Nephron progenitor cell (in vitro differentiated cells): ENCODE results near the gene TRIAP1.
A peak's percentile ranks its signal among the peaks of the same experiment; 100 is the strongest.
"Not testable (repeated sequence)": the region's sequence is repeated elsewhere in the genome, so short reads cannot be mapped to it uniquely, and the experiment has no call there.

Experiments
- DNase-seq: peaks from one replicate; pipeline ENCODE4 v3.0.0; 2021
- H3K27ac Mint-ChIP-seq: 2 replicates; pipeline ENCODE4 v1.8.0; 2021; ENCODE audit warnings: mild to moderate bottlenecking, moderate library complexity, mixed read lengths
- H3K27me3 Mint-ChIP-seq: 2 replicates; pipeline ENCODE4 v1.8.0; 2021; ENCODE audit warnings: mild to moderate bottlenecking, low read depth, mixed read lengths; ENCODE audit not compliant: poor library complexity
- H3K36me3 Mint-ChIP-seq: 2 replicates; pipeline ENCODE4 v1.8.0; 2021; ENCODE audit warnings: low read depth, mixed read lengths
- H3K4me1 Mint-ChIP-seq: 2 replicates; pipeline ENCODE4 v1.8.0; 2021; ENCODE audit warnings: mixed read lengths
- H3K4me3 Mint-ChIP-seq: 2 replicates; pipeline ENCODE4 v1.8.0; 2021; ENCODE audit warnings: mild to moderate bottlenecking, moderate library complexity, mixed read lengths
- H3K9me3 Mint-ChIP-seq: 2 replicates; pipeline ENCODE4 v1.8.0; 2021; ENCODE audit warnings: mild to moderate bottlenecking, moderate library complexity, mixed read lengths
- TF ChIP-seq, protein P1 (sequence below): fragments of 200-600 bp; sonication (generic); IDR thresholded peaks from 2 replicates; pipeline ENCODE4 v1.5.0; 2021; ENCODE audit warnings: antibody characterized with exemption

Gene TRIAP1

DNA sequence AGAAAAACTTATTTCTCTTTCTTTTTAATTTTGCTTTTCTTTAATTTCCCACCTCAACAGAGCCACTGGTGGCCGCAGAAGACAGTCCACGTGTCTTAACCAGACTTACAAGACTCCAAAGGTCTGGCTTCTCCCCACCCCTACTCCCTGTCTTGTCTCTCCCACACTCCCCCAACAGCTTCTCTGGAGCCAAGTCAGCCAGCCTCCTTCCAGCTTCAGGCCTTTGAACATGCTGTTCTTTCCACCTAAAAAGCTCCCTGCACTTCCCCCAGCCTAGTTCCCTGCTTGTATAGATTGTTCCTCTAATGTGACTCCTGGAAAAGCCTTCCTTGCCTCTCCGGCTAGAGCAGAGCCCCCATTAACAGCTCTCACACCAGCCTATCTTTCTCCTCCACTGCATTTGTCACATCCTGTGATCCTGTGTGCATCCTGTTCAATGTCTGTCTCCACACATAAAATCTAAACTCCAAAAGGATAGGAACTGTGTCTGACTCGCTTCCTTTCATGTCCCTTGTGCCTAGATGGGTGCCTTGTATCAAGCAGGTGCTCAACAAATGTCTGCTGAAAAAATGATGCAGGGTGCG is 42.0 kb upstream of the TRIAP1 start:
- peaks cover 11% of the 10 kb centered on the region for H3K36me3 Mint-ChIP-seq
- no peaks in the 10 kb centered on the region for H3K9me3 Mint-ChIP-seq
- H3K27ac Mint-ChIP-seq = peak overlapping the region; percentile 76
- DNase-seq = no peak
- H3K27me3 Mint-ChIP-seq = peaks cover 3% of the 10 kb centered on the region
- H3K4me3 Mint-ChIP-seq = no peak overlapping the region
- peaks cover 16% of the 10 kb centered on the region for H3K4me1 Mint-ChIP-seq
- TF ChIP-seq, protein P1, sequence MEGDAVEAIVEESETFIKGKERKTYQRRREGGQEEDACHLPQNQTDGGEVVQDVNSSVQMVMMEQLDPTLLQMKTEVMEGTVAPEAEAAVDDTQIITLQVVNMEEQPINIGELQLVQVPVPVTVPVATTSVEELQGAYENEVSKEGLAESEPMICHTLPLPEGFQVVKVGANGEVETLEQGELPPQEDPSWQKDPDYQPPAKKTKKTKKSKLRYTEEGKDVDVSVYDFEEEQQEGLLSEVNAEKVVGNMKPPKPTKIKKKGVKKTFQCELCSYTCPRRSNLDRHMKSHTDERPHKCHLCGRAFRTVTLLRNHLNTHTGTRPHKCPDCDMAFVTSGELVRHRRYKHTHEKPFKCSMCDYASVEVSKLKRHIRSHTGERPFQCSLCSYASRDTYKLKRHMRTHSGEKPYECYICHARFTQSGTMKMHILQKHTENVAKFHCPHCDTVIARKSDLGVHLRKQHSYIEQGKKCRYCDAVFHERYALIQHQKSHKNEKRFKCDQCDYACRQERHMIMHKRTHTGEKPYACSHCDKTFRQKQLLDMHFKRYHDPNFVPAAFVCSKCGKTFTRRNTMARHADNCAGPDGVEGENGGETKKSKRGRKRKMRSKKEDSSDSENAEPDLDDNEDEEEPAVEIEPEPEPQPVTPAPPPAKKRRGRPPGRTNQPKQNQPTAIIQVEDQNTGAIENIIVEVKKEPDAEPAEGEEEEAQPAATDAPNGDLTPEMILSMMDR = no peak

DNA sequence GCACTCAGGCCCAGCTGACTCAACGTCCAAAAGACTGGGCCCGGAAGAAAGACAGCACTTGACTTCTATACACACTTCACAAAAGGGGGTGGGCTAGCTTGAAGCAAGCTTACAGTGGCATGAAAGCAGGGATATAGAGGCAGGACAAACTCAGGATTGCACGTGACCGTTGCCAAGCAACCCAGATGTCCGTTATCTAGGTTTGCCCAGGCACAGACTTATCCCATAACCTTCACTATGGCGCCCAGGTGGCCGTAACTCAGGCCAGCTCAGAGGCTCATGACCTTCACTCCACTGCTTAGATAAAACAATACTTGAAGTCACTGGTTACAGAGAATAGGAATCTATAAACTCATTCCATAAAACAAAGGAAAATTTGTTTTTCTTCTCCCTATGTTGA is 41.4 kb upstream of the TRIAP1 start:
- Mint-ChIP-seq H3K36me3 (peaks cover 14% of the 10 kb centered on the region), H3K4me1 (peaks cover 16% of the 10 kb centered on the region)
- H3K9me3 Mint-ChIP-seq, H3K27me3 Mint-ChIP-seq, DNase-seq, H3K4me3 Mint-ChIP-seq, H3K27ac Mint-ChIP-seq: not testable (repeated sequence)

DNA sequence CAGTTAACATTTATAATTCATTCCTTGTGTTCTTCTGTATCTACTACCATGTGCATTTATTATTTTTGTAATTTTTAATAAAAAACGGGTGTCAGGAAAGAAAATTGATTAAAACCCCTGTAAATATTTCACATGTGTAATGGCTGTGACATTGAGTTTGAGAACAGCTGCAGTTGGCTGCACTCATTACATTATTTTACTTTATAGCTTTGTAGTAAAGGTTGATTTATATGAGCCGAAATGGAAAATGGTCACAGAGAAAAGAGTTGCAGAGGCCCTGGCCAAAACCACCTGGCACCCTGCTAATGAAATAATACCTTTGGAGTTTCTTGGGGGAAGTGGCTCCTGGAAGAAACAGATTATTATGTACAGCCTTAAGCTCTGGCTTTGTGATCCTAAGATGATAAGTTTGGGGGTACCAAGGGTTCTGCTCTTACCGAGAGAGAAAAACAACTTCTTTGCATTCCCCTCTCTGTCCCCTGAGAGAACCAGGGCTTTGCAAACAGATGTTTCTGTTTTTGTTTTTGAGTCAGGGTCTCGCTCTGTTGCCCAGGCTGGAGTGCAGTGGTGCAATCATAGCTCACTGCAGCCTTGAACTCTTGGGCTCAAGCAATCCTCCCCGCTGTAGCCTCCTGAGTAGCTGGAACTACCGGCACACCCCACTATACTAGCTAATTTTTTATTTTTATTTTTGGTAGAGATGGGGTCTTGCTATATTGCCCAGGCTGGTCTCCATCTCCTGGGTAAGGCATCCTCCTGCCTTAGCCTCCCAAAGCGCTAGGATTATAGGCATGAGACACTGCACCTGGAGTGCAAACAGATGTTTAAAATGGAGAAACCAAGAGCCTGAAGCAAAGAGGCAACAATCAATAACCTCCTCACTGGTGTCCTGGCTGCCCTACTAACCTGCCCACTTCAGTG is 40.0 kb upstream of the TRIAP1 start:
- H3K36me3 Mint-ChIP-seq = peaks cover 23% of the 10 kb centered on the region
- no peak overlapping the region for H3K4me3 Mint-ChIP-seq
- TF ChIP-seq, protein P1 = no peak
- H3K9me3 Mint-ChIP-seq = no peaks in the 10 kb centered on the region
- peaks cover 16% of the 10 kb centered on the region for H3K4me1 Mint-ChIP-seq
- H3K27ac Mint-ChIP-seq = no peak overlapping the region
- DNase-seq = no peak
- peaks cover 3% of the 10 kb centered on the region for H3K27me3 Mint-ChIP-seq

DNA sequence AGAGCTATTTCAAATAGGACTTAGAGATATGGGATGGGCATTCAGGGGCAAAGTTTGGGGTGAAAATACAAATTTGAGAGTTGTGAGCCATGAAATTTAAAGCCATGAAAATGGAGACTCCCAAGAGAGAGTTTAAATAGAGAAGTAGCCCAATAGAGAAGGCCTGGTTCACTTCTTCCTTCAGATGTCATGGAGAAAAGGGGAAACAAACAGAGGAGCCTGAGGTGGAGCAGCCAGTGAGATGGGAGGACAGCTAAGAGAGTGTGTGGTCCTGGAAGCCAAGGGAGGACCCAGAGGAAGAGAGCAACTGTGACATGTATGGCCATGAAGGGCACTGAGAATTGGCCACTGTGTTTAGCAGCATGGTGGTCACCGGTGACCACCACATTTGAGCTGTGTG is 37.4 kb upstream of the TRIAP1 start:
- peaks cover 11% of the 10 kb centered on the region for H3K4me1 Mint-ChIP-seq
- DNase-seq = no peak
- TF ChIP-seq, protein P1 = no peak

DNA sequence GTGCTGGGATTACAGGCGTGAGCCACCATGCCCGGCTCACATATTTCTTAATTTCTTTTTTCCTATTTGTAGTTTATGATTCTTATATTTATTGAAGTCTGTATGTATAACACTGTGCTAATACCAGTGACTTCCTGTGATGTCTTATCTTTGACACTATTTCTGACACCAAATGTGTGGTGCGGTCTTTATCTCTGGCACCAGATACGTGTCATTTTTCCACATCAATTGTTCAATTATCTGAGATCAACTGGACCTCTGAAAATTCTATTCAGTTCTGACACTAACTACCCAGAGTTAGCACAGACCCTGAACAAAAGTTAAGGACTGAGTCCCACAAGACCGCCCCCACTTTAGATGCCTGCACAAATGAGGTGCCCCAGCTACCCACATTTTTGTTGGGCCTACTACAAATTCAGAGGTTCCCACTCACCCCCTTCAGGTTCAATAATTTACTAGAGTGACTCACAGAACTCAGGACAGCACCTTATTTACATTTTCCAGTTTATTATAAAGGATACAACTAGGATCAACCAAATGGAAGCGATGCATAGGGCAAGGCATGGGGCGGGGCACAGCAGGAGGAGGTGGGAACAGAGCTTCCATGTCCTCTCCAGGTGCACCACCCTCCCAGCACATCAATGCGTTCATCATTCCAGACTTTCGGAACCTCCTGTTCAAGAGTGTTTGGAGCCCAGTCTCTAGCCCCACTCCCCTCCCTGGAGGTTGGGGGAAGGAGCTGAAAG is 35.0 kb upstream of the TRIAP1 start:
- no peak overlapping the region for H3K27ac Mint-ChIP-seq
- no peak overlapping the region for H3K4me3 Mint-ChIP-seq
- no peaks in the 10 kb centered on the region for H3K27me3 Mint-ChIP-seq
- H3K9me3 Mint-ChIP-seq = no peaks in the 10 kb centered on the region
- TF ChIP-seq, protein P1 = no peak
- H3K36me3 Mint-ChIP-seq = peaks cover 17% of the 10 kb centered on the region
- peaks cover 4% of the 10 kb centered on the region for H3K4me1 Mint-ChIP-seq
- no peak for DNase-seq

More for the DNA sequence above, 37.4 kb upstream of the TRIAP1 start:
- H3K4me3 Mint-ChIP-seq = no peak overlapping the region
- peaks cover 17% of the 10 kb centered on the region for H3K36me3 Mint-ChIP-seq
- H3K27me3 Mint-ChIP-seq = no peaks in the 10 kb centered on the region
- no peaks in the 10 kb centered on the region for H3K9me3 Mint-ChIP-seq
- H3K27ac Mint-ChIP-seq = no peak overlapping the region

DNA sequence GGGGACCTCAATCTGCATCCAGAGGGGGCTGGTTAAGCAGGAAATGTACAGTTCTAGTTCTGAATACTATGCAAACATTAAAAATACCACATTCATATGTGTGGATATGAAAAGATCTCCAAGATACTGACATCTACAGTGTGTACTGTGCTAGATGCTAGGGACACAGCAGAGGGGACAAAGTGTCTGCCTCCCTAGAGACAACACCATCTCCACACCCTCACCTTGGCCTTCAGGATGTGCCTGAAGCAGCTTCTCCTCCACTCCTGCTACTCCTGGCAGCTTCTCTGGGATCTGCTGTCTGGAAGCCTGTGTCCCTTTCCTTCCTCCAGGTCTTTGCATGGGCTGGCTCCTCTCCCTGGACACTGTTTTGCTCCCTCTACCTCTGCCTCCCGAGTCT is 34.0 kb upstream of the TRIAP1 start:
- DNase-seq = no peak
- H3K27me3 Mint-ChIP-seq = no peaks in the 10 kb centered on the region

More for the DNA sequence above, 34.0 kb upstream of the TRIAP1 start:
- peaks cover 17% of the 10 kb centered on the region for H3K36me3 Mint-ChIP-seq
- no peaks in the 10 kb centered on the region for H3K9me3 Mint-ChIP-seq
- no peak overlapping the region for H3K27ac Mint-ChIP-seq
- TF ChIP-seq, protein P1 = no peak
- H3K4me3 Mint-ChIP-seq = no peak overlapping the region
- H3K4me1 Mint-ChIP-seq = peaks cover 14% of the 10 kb centered on the region
